ENCODE results near the gene GALNT14.

GALNT14 gene

DNA sequence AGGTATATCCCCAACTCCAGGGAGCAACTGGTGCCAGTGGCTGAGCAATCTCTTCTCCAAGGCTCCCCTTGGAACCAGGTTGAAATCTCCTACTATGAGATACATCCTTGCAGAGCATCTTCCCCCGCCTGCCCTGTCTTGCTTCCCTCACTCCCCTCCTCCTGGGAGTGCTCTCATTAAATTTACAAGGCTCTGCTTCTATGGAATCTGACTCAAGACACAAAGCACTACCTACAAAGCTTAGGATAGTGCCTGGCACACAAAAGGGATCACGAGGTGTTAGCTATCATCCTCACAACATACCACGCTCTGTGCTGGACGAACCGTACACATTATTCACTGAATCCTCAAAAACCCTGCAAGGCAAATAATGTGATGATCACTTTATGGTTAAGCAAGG is 121.6 kb downstream of the GALNT14 start:
- no peak for DNase-seq (ENCODE audit: low read depth in 2 of 2, low spot score in 1 of 2)

DNA sequence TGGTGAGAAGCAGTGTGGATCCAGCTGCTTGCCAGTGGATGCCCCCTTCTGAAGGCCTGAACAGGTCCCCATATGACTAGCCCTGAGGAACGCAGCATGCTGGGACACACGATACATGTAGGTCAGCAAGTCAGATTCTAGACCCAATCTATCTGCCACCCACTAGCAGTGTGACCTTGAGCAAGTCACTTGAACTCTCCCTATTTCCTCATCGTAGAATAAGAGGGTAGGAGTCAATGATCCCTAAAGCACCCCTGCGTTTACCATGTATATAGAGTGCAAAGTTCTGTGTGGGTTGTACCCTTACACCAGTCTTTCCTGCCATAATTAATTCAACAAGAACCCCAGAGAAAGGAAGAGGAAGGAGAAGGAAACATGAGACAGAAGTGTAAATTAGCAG is 123.7 kb downstream of the GALNT14 start:
- no peak for DNase-seq (ENCODE audit: low read depth in 2 of 2, low spot score in 1 of 2)

DNA sequence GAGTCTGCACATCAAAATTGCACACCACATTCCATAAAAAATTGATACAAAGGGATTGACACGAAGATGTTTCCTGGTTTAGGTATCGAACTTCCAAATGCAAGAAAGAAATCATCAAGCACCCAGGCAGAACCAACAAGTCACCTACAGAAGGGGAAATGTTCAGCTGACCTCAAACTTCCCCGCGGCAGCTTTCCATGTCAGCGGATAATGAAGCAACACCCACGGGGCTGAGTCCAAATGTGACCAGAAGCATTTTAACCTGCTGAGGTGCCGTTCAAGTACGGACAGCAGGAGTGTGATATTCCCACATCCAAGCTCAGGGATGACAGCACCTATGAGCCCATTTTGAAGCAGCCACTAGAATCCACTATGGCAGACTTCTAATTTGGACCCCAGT is 124.9 kb downstream of the GALNT14 start:
- no peak for DNase-seq (ENCODE audit: low read depth in 2 of 2, low spot score in 1 of 2)

DNA sequence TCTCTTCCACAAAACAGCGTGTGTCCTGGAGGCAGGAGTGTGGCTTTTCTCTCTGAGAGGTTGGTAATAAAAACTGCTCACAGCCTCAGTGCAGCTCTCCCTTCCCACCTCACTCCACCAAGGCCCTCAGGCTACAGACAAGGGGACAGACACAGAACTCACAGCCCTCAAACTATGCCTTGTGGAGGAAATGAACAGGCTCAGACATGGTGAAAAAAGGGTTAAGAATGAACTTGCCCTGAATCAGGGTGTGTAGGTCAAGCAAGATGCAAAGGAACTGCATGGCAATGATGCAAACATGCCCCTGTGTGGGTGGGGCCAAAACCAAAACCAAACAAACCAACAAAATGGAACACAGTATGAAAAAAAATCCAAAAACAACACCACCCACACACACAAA is 125.8 kb downstream of the GALNT14 start:
- no peak for DNase-seq (ENCODE audit: low read depth in 2 of 2, low spot score in 1 of 2)

DNA sequence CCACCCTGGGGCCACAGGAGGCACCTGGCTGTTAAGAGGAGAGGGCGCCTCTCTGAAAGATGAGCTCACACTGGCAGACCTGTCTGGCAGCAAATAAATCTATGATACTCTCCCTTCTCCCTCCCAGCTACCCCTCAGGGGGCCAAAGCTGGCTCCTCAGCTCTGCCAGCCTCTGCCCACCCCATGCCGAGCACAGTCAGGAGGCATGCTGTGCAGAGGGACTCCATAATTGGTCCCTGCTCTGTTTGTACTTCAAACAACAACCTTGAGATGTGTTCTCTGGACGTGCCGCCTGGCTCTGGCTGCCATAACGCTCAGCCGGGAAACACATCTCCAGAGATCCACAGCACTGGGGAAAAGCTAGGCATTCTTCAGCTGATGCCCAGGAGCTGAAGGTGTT is 126.7 kb downstream of the GALNT14 start:
- no peak for DNase-seq (ENCODE audit: low read depth in 2 of 2, low spot score in 1 of 2)

DNA sequence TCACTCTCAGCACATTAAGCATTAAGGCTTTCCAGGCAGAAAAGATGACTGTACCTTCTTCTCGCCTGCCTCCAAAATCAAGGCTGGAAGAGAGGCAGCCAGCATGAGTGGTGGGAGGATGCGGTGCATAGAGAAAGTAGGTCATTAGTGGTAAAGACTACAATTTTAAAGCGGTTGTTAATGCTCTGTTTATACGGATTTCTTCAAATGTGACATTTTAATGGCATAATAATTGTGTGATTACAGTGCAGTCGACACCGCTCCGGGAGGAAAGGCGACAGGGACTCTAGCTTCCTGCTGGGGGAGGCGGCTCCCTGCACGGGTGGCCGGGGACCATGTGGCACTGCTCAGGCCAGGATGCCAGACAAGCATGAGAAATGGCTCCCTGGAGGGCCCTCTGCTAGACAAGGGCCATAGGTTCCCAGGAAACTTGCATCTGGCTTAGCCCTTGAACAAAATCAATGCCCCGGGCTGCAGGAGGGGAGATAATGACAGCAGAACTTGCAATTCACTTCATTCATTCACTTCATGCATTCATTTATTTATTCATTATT is 129.6 kb downstream of the GALNT14 start:
- no peak for DNase-seq (ENCODE audit: low read depth in 2 of 2, low spot score in 1 of 2)

DNA sequence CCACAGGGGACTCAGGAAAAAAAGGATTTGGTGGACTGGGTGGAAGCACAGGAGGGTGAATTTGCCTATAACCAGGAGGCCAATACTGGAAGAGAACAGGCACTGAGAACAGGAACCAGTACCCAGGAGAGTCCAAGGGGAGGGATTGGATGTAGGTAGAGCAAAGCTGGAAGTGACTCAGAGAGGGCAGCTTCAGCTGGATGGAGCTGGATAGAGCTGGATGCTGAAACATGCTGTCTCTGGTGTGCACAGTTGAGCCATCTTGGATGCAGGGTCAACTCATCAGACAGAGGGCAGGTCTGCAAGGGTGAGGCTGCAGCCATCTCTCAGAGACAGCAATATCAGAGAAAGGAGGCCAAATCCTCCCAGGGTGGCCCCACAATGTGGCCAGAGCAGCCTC is 134.0 kb downstream of the GALNT14 start:
- DNase-seq (ENCODE audit: low read depth in 2 of 2, low spot score in 1 of 2), result no peak

DNA sequence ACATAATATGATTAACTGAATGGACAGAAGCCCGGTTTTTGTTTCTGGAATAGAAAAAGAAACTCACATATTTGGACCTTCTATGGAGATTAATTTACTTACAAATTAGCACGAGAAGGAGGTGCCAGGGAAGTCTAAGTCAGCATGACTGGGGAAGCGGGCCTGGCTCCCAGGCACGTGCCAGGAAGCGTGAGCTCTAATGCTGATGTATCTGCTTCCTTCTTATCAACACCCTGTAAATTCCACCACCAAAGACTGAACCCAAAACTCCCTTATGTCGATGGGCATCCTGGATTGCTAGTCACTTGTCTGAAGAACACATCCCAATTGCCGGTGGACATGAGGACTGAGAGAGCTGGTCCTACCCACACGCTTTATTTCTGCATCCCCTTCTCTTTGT is 134.5 kb downstream of the GALNT14 start:
- DNase-seq (ENCODE audit: low read depth in 2 of 2, low spot score in 1 of 2), result no peak

DNA sequence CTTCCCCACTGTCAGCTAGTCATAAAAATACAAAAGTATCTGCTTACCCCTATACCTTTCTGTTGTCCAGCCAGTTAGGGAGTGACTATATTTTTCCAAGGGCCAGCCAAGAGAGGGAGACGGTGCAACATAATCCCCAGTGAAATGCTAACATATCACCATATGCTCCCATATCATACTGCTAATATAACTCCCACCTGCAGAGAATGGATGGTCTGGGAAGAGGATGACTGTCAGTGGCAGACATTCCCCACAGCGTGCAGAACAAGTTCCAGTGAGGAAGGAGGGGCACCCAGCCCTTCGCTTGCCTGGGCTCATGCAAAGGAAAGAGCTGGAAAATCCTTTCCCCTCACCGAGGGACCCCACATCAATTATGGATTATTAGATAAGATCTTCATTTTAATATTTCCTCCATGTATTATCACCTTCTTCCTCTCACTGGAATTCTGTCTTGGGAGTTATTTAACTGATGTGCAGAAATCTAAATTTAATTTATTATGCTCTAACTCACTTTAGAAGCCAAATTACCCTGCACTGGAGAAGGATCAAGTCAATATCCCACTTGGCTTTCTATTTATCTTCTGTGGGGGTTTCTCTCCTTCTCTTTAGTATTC is 135.6 kb downstream of the GALNT14 start:
- DNase-seq (ENCODE audit: low read depth in 2 of 2, low spot score in 1 of 2), result no peak

DNA sequence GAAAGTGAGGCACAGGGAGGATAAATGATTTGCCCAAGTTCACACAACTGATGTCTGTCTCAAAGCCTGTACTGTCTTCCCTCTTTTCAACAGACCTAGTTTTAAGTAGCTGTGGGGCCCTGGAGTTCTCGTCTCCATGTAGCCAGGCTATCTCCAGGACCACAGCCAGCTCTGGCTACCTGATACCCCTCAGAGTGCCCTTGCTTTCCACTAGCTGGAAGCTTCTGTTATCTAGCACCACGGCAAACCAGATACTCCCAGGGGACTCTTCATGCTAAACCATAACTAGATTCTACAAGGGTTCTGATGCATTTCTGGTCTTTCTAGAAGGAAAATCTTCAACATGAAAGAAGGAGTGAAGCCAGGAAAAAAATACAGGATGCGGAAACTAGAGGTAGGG is 137.3 kb downstream of the GALNT14 start:
- DNase-seq (ENCODE audit: low read depth in 2 of 2, low spot score in 1 of 2), result no peak

DNA sequence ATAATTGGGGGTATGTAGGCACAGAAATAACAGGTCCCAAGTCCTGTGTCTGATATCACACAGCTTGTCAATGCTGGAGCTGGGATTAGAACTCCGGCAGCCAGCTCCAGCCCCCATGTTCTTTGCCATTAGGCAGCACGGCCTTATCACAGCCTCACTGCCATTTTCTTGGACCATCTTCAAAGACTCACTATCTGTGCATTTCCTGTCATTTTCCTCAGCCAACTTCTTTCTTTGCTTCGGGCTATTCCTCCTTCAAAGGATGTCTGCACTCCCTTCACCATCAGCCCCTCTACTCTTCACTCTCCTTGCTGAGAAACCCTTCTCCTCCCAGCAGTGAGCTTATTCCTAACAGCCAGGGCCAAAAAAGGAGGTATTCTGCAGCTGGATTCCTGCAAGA is 139.6 kb downstream of the GALNT14 start:
- DNase-seq (ENCODE audit: low read depth in 2 of 2, low spot score in 1 of 2), result no peak

DNA sequence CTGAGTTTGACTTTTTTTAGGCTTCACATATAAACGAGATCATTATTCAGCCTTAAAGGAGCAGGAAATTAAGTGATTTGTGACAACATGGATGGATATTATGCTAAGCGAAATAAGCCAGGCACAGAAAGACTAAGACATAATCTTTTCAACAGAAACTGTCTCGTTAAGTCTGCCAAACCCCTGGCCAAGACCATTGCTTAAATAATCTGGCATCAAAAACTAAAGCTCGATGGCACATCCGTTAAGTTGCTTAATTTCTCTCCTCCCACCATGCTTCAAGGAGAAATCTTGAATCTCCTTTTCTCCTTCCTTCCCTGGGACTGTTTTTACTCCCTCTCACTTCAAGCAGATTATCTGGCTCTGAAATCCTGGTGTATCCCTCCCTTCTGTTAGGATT is 140.3 kb downstream of the GALNT14 start:
- no peak for DNase-seq (ENCODE audit: low read depth in 2 of 2, low spot score in 1 of 2)

DNA sequence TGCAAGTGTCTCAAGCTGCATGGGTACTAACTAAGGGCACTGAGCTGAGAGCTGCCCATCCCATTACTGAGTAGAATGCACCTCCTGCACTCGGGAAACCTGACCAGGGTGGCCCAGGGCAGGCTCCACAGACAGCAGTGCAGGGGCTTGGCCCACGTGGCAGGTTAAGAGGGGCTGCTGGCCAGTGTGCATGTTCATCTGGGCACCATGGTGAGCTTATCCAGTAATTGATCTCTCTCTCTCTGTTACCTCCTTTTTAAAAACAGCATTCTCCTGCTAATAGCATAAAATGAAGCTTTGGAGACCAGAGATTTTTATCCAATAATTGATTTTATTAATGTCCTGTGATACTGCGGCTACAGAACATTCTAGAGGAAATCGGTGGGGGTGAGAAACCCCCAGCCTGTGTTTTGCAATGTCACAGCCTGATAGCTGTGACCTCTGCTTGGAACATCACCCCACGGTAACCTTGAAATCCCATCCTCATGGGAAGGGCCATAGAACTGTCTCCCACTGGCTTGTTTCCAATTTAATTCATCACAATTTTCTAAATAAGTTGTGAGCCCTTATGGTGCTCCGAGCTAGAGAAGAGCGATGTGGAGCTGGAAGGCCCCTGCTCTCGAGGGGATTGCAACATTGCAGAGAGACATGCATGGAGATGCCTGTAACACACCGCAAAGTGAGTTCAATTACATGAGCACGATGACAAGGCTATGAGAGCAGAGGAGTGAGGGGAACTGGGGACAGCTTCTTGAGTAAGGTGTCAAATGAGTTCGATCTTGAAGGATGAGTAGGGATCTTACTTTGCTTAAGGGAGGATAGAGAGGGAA is 143.8 kb downstream of the GALNT14 start:
- no peak for DNase-seq (ENCODE audit: low read depth in 2 of 2, low spot score in 1 of 2)

DNA sequence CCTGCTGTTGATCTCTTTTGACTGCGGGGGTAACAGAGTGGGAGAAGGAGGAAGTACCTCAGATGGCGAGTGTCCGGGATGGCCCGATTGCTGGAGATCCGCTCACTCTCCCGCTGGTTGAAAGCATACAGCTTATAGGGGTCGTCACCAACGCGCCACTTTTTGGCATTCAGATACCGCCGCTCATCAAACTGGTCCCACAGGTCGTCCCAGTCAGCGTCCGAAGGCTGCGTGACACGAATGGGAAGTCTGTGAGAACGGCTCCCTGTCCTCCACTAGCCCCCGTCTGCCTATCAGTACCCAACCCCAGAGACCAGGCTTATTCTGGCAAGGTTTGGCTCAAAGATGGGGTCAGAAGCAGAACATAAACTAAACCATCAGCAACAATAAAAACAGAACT is 145.5 kb downstream of the GALNT14 start:
- no peak for DNase-seq (ENCODE audit: low read depth in 2 of 2, low spot score in 1 of 2)

DNA sequence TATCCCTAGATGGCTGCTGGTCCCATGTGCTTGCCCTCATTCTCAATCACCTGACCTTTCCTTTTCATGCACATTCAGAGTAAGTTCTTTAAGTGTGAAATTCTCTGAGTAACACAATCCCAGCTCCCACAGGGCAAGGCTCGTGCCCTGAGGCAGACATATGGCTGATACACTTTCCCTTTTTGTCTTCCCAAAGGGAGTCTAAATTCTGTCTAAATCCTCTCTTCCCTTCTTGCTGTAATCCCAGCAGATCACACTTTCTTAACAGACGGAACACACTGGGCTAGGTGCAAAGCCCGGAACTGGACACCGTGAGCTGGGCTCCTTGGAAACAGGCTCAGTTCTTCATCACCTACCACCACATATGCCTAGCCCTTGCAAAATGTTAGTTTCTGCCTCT is 147.6 kb downstream of the GALNT14 start:
- no peak for DNase-seq (ENCODE audit: low read depth in 2 of 2, low spot score in 1 of 2)

DNA sequence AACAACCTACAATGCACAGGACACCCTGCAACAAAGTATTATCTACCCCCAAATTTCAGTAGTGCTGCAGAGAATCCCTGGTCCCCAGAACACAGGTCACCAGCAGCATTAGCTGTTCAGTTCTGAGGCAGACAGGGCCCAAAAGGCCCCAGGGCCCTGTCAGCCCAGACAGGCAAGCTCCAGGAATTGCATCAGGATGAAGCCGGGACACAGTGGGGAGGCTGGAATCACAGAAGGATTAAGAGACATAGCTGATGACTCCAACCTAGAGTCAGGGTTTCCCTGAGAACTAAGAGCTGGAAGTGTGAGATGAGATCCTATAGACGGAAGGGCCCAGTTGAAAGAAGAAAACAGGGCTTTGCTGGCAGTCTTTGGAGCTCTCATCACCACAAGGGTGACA is 148.1 kb downstream of the GALNT14 start:
- no peak for DNase-seq (ENCODE audit: low read depth in 2 of 2, low spot score in 1 of 2)

DNA sequence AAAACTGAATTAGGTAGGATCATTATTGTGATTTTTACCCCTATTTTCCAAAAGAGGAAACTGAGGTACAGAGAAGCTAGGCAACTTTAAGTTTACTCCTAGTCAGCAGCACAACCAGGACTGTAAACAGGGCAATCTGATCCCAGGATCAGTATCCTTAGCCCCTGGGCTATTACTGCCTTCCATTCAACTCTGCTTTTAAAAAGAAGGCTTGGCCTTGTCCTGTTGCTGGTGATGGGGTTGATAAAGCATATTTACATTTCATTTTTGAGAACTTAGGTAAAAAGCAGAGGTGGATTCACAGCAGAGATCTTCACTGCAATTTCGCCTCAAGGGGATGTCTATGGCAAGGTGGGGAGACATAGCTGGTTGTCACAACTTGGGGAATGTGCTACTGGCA is 148.5 kb downstream of the GALNT14 start:
- DNase-seq (ENCODE audit: low read depth in 2 of 2, low spot score in 1 of 2), result no peak

DNA sequence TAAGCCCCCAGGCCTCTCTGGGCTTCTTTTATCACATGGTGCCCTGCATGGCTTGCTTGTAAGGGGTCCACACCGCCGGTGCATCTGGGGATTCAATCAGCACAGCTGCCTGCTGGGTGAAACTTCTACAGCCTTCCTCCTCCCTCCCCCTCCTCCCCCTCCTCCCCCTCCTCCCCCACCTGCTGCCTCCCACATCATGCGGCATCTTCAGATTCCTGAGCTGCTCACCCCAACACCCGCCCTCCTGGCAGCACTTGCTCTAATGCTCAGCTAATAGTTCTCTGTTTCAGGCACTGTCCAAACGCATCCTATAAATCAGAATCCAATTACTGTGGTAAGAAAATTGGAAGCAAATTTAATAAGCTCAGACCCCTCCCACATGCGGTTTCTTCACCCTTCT is 150.7 kb downstream of the GALNT14 start:
- no peak for DNase-seq (ENCODE audit: low read depth in 2 of 2, low spot score in 1 of 2)

DNA sequence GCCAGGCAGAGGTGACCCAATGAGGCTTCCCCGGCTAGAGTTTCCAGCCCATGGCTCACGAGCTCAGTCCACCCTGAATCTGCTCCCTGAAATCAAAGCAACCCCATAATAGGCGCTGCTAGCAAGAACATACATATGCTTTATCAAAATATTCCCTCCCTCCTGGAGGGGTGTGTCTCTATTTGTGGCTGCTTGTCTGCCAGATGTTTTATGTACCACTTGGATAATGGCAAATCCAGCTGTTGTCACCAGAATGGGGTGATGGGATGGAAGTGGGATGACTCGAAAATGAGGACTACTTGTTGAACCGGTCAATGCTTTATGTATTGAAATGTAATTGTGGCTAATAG is 152.0 kb downstream of the GALNT14 start:
- DNase-seq (ENCODE audit: low read depth in 2 of 2, low spot score in 1 of 2), result no peak

DNA sequence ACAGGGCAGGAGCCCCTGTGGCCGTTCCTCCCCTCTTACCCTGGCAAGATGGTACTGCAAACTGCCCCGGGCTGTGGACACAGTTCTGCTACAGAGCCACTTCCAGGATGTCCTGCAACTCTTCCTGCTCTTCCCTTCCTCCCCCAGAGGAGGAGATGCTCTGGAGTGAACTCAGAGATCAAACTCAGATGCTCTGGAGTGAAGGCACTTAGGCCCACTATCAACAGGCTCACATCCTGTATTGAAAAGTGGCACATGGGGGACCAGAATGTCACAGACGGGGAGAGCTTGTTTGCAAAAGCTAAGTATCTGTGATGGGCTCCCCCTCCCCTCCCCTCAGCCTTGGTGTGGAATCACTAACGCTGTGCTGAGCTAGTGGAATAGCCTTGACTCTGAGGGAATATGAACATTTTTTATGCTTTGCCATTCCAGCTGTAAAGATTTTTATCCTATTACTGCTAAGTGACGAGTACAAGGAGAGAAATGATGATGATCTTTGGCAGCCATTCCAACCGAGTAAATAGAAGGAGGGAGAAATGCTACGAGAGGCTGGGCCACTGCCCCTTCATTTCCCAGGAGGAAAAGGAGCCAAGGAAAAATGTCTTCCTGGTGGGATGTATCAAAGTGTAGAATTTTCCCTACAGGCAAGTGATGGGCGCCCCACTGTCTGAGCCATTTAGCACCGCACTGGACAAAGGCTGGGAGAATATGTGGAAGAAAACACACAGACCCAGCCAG is 152.6 kb downstream of the GALNT14 start:
- DNase-seq (ENCODE audit: low read depth in 2 of 2, low spot score in 1 of 2), result no peak

DNA sequence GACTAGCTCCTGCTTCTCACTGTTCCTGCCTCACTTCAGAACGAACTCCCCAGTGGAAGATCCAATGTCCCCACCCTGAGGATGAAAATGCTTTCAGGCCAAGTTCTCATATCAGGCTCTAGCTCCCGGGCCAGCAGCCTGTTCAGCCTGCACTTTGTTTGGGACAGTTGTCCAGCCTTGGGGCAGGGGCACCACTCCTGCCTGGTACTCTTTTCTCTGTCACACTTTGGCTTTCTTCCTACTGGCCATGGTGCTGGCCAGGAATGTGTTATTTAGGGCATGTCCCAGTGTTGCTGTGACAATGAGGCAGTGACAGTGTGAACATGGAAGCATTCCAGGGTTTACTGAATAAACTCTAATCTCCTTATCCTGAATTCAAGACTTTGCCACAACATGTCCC is 154.1 kb downstream of the GALNT14 start:
- no peak for DNase-seq (ENCODE audit: low read depth in 2 of 2, low spot score in 1 of 2)

DNA sequence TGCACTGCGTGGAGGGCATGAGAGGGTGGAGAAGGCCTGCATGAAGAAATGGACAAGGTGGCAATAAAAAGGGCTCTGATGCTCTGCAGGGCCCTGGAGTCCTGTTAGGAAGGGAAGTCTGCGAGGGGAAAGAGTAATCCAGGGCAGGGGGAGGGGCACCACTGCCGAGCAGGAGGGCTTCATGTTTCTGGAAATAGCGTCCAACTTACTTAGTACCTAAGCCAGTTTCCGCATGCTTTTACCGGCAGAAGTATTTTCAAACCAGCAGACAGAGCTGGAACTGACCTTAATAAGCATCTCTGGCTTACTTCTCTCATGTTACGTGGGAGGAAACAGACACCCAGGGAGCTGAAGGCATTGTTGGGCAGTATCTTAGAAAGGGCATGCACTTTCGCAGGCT is 156.7 kb downstream of the GALNT14 start:
- no peak for DNase-seq (ENCODE audit: low read depth in 2 of 2, low spot score in 1 of 2)
